ENCODE results near the gene TXNDC5.

TXNDC5 gene

GRCh38 chr6:7910654-7911344 is at the start of gene TXNDC5:
Gene TXNDC5 (minus strand): TSS chr6:7910788. CDS start chr6:7910776, 12 bp downstream.
- DNase-seq (ENCODE audit: low read depth in 2 of 2) = peak; percentile 33 to 51

DNA sequence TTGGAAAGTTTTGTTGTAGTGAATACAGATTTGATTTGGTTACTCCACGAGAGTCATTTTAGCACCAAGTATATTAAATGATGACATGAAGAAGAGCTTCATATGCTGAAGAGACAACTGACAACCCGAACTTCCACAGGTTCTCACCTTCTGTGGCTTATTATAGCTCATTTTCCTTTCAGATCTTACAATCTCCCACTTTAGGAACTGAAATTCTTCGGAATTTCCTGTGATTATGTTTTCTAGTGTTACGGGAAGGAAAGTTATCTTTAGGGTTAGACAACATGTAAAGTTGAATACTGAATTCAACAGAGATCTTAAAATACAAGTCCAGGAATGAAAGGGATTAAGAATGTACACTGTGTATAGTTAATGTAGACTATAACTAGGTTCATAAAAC is 49.6 kb upstream of the TXNDC5 start:
- DNase-seq (ENCODE audit: low read depth in 2 of 2) = no peak

- DNase-seq (ENCODE audit: low read depth in 2 of 2) = no peak
Measured at GRCh38 chr6:7959453-7959852, 48.9 kb upstream of the TXNDC5 start.

GRCh38 chr6:7958464-7958863 is 47.9 kb upstream of the TXNDC5 start:
- DNase-seq (ENCODE audit: low read depth in 2 of 2) = no peak

GRCh38 chr6:7956257-7956656 is 45.7 kb upstream of the TXNDC5 start:
- no peak for DNase-seq (ENCODE audit: low read depth in 2 of 2)

DNA sequence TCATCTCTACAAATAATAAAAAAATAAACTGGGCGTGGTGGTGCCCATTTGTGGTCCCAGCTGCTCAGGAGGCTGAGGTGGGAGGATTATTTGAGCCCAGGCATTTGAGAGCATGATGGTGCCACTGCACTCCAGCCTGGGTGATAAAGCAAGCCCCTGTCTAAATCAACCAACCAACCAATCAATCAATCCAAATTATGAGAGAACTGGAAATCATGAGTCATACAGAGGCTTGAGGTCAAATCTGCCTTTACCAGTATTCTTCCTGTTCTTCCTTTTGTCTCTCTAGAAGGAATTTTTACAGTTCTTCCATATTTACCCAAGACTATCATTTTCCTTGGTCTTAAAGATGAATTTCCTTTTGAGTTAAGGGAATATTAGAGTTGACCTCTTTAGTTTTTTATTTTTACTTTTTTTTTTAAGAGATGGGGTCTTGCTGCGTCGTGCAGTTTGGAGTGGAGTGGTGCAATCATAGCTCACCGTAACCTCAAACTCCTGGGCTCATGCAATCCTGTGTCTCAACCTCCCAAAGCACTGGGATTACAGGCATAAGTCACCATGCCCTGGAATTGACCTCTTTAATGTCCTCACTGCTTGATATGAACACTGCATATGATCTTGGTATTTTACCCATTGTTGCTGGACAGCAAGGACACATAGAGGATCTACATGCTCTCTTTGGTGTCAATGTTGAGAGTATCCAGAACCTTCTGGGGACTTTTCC is 44.1 kb upstream of the TXNDC5 start:
- no peak for DNase-seq (ENCODE audit: low read depth in 2 of 2)

GRCh38 chr6:7953753-7954152 is 43.2 kb upstream of the TXNDC5 start:
- no peak for DNase-seq (ENCODE audit: low read depth in 2 of 2)

GRCh38 chr6:7939864-7940228 is 29.3 kb upstream of the TXNDC5 start:
- no peak for DNase-seq (ENCODE audit: low read depth in 2 of 2)

- no peak for DNase-seq (ENCODE audit: low read depth in 2 of 2)
Measured at GRCh38 chr6:7939184-7939863, 28.7 kb upstream of the TXNDC5 start.

DNA sequence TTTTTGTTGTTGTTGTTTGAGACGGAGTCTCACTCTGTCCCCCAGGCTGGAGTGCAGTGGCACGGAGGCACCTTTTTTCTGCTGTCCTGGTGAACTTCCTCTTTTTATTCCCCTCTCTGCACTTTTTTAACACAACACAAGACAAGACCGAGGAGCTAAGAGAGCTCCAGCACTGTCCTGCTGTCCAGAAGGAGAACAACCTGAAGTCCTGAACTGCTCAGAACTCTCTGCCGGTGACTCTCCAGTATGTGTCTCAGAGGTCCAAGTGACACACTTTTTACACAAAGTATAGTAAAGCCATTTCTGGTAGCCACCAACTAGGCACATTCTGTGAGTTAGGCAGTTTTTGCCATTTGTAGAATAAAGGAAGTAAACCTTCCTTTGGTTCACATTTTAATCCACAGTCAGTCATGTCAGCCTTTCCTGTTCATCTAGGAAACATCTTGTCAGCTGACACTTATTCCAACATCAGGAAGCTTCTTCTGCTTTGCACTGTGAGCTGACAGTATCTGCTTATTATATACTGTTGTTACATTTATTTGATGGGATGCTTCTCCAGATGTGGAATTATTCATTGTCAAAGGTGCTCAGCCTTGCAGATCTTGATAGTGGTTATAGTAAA is 28.1 kb upstream of the TXNDC5 start:
- DNase-seq (ENCODE audit: low read depth in 2 of 2) = no peak

- DNase-seq (ENCODE audit: low read depth in 2 of 2) = no peak
Measured at GRCh38 chr6:7933794-7934193, 23.2 kb upstream of the TXNDC5 start.

DNA sequence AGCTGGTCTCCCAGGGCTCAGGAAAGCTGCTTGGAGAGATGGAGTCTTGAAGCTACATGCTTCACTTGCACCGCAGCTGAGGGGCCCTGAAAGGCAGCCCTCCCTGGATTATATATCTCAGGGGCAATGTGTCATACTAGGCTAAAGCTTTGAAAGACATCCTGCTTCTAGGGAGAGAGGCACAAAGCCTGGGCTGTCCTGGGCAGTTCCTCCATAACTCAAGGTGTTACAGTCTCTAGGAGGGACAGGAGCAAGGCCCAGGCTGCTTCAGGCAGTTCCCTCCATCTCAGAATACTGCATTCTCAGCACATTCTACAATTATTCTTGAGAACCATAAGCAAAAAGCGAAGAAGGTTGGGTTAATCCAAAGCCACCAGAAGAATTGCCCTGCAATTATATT is 22.0 kb upstream of the TXNDC5 start:
- no peak for DNase-seq (ENCODE audit: low read depth in 2 of 2)

DNA sequence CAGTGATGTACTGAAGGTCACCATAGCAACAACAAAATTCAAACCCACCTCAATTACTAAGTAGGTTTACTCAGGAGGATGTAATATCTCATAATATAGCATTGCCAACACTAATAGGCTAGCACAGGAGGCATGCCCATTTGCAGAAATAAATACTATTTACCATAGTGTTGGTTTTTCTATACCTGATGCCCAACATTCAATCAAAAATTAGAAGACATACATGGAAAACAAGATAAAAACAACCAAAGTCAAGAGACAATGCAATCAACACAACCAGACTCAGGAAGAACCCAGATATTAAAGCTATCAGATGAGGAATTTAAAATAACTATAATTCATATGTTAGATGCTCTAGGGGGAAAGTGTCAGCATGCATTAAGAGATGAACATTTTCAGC is 14.3 kb upstream of the TXNDC5 start:
- DNase-seq (ENCODE audit: low read depth in 2 of 2) = no peak

DNA sequence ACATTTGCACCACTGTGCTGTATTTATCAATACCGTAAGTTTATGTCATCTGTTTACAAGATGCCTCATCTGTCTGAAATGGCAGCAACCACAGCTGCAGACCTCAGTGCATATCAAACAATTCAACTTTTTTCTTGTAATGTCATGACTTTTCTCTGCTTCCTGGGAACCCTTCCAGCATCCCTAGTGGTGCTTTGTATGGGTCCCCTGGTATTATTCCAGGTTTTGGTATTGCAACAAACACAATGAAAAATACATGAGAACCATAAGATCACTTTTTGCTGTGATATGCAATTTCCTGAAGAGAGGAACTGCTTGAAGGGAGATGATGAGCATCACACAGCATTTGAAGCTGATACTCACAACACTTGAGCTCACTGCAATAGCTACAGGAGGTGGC is 12.0 kb upstream of the TXNDC5 start:
- DNase-seq (ENCODE audit: low read depth in 2 of 2) = no peak

DNA sequence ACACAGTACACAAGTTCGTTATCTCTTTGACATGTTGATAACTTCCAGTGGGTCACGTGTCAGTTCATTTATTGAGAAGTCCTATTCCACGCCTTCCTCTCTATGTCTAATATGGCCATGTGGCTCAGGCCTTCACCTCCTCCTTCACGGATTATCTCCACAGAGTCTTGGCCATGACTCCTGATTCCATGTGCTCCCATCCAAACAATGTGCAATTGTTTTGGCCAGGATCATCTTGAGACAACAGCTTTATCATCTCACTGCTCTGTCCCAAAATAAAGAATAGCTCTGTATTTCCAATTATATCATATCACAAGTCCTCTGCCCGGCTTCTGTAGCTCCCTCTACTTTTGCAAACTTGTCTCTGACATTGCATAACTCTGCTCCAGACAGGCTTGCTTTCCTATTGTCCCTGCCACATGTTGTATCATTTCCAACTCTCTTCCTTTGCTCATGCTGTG is 11.1 kb upstream of the TXNDC5 start:
- DNase-seq (ENCODE audit: low read depth in 2 of 2) = no peak

DNA sequence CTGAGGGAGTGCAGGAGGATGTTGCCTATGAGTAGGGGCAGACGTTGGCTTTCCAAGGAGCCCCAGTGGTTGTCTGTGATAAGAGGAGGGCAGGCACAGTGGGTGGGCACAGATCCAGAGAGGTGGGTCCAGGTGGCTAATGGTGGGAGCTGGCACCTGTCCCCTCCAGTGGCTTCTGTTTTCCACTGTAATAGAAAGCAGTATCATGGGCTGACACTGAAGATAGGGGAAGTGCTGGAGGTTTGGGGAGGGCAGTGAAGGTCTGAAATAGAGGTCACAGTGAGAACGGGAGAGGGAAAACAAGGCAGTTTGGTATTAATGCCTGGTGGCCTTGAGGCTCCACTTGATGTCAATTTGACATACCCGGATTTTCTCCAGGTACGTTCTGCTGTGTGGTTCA is 10.5 kb upstream of the TXNDC5 start:
- DNase-seq (ENCODE audit: low read depth in 2 of 2) = no peak

DNA sequence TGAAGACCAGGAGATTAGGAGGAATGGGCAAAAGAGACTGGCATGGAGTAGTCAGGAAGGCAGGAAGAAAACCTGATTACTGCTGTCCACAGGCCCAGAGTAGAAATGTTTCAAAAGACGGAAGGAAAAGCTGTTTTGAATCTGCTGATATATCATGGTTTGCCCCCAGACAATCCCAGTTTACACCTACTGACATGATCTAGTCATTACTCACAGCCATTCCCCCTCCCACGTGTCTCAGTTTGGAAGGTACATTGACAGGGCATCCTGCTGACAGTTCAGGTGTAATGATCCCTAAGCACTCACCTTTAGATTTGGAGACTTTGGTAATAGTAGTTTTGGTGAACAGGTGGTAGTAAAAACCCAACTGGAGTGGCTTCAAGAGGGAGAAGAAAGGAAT is 9.8 kb upstream of the TXNDC5 start:
- DNase-seq (ENCODE audit: low read depth in 2 of 2) = no peak

- DNase-seq (ENCODE audit: low read depth in 2 of 2) = peak; percentile 39 to 43
Measured at GRCh38 chr6:7919871-7920270, 9.3 kb upstream of the TXNDC5 start.

DNA sequence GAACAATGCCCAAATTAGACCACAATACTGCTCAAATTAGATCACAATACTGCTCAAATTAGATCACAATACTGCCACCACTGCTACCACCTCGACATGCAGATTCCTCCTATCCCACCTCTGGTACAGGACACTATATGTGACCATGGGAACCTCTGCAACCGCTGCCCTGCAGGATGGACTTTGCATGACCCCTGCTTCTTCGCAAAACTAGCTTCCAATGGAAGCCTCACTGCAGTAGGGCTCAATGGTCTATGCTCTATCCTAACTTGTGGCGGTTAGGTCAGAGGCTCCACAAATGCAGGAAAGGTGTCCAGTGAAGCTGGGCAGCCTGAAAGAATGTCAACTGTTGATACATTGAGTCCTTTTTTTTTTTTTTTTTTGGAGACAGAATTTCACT is 7.8 kb upstream of the TXNDC5 start:
- DNase-seq (ENCODE audit: low read depth in 2 of 2) = no peak

GRCh38 chr6:7917729-7918128 is 7.1 kb upstream of the TXNDC5 start:
- DNase-seq (ENCODE audit: low read depth in 2 of 2) = no peak

GRCh38 chr6:7916959-7917358 is 6.4 kb upstream of the TXNDC5 start:
- DNase-seq (ENCODE audit: low read depth in 2 of 2) = no peak

DNA sequence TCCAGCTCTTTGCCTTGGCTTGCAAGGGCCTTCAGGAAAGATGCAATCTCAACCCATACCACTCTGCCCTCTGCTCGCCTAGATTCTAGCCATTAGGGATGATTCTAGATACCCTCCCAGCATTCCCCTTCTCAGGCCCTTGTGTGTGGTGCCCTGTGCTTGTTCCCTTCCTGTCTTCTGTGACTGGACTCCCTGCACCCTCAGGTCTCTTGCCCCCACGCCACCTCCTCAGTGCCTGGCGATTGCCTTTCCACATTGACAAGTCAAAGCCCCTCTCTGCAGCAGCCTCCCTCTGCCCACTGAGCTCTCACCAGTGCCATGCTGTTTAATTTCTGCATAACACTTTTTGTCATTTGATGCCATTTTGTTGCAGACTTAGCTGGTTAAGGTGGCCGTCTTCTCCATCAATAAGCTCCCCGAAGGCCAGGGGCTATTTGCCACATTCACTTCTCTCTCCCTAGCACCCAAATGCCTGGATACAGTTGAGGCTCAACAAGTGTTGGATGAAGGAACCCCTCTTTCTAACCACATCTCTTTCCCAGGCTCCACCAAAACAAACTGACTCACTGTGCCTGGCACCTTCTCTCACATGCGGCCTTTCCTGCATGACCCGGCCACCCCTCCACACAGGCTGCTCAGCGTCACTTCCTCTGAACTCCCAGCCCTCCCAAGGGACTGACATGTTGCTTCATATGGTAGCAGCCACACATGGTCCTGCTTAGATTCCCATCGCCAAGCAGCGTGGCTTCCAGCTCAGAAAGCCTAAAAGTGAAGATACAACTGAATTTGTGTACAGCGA is 4.6 kb upstream of the TXNDC5 start:
- peak; percentile 67 to 76 for DNase-seq (ENCODE audit: low read depth in 2 of 2)

Measured in fibroblast of skin of left biceps (primary cell).